Stomach (tissue), 4 donors: ENCODE results near the gene XPC.

Experiments
- CTCF ChIP-seq, 7 experiments: fragments of 450-650 bp in 4 of 7; fragments of 200-600 bp in 3 of 7; sonication (generic) in 3 of 7; IDR thresholded peaks; one replicate each; pipeline ENCODE4 v1.5.1; 2016 to 2019; ENCODE audit warnings: antibody characterized with exemption in 7 of 7, control low read depth in 2 of 7, mild to moderate bottlenecking in 1 of 7
- EP300 ChIP-seq: sonication (generic); formaldehyde crosslinking; IDR thresholded peaks from one replicate; pipeline ENCODE4 v1.6.1; 2017; ENCODE audit warnings: antibody characterized with exemption
- POLR2A ChIP-seq, 4 donors: fragments of 450-650 bp; IDR thresholded peaks; one replicate each; pipeline ENCODE4 v1.6.1; 2016; ENCODE audit warnings: antibody characterized with exemption in 4 of 4, control low read depth in 2 of 4, mild to moderate bottlenecking in 1 of 4, moderate library complexity in 1 of 4
- POLR2AphosphoS5 ChIP-seq, 3 donors: sonication (generic); formaldehyde crosslinking; IDR thresholded peaks; one replicate each; pipeline ENCODE4 v1.6.1; 2016; ENCODE audit warnings: antibody characterized with exemption in 3 of 3

GRCh38 chr3:14208977-14209394, 30.6 kb upstream of the XPC start:
- TF ChIP-seq CTCF (IDR thresholded peaks at IDR 0.05) (no peak), POLR2A (IDR thresholded peaks at IDR 0.05) (no peak), POLR2AphosphoS5 (IDR thresholded peaks at IDR 0.05) (peak in 1 of 3 donors; percentile 19), EP300 (no peak)
